ENCODE results near the gene NOP9.

The NOP9 gene

GRCh38 chr14:24356208-24356607, 56.6 kb downstream of the NOP9 start:
- no peak for DNase-seq

Data from KG1 (cell line).